Hepatic stellate cell (primary cell): ENCODE data around the gene GTF3C1.
A peak's percentile ranks its signal among the peaks of the same experiment; 100 is the strongest.
"Not testable (repeated sequence)": the region's sequence is repeated elsewhere in the genome, so short reads cannot be mapped to it uniquely, and the experiment has no call there.

Experiments used
- DNase-seq: peaks from one replicate; pipeline ENCODE4 v3.0.0; 2011; ENCODE audit warnings: low spot score

GTF3C1 gene

DNA sequence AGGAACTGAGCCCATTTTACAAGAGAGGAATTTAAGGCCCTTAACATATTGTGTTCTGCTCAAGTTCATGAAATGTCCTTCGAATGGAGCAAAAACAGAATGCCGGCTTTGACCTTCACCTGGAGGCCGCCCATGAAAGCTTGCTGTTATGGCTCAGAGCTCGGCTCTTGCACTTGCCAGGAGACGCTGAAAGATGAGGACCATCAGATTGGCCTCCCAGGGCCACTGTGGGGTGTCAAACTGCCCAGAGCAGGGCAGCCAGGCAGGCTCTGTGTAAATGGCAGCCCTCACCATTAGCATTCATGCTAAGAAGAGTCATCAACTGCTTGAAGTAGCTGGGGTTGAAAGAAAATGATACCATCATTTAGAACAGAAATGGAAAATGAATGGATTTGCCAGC lies 108.4 kb downstream of the GTF3C1 start:
- DNase-seq: no peak

DNA sequence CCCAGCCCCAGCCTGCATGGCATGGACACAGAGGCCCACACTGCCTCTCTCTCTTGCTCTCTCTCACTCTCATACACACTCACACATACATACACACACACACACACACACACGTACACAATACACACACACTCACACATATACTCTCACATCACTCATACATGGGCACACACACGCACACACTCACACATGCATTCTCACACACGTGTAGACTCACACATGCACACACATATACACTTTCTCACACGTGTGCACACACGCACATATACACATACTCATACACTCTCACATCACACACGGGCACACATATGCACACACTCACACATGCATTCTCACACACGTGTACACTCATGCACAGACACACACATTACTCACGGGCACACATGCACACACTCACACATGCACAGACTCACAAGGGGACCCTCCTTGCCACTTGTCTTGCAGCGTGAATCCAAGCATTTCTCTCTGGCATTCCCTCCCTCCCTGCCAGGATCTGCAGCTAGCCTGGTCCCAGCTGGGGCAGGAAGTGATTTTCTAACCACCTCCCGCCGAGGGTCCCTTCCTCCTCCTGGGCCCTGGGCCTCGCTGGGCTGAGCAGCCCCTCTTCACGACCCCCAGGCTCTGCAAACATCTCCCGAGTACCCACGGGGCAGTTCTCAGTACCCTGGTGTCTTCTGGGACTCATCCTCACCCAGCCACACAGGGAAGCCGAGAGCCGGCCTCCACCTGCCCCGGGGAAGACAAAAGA lies 110.3 kb downstream of the GTF3C1 start:
- DNase-seq: no peak

DNA sequence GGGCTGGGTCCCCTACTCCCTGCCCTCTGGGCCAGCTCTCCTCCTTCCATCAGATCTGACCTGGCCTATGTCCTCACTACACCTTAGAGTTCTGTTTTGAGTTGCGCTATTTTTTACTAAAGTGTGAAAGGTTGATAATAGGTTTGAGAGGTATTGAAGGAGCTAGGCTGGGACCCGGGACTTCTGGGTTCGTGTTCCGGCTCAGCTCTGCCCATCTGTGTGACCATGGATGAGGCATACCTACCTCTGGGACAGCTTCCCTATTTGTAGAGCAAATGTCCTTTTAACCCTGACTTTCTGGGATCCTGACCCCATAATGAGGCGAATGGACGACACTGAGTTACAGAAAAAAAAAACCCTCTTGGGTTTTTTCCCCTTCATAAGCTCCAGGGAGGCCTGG lies 111.8 kb downstream of the GTF3C1 start:
- DNase-seq: no peak

DNA sequence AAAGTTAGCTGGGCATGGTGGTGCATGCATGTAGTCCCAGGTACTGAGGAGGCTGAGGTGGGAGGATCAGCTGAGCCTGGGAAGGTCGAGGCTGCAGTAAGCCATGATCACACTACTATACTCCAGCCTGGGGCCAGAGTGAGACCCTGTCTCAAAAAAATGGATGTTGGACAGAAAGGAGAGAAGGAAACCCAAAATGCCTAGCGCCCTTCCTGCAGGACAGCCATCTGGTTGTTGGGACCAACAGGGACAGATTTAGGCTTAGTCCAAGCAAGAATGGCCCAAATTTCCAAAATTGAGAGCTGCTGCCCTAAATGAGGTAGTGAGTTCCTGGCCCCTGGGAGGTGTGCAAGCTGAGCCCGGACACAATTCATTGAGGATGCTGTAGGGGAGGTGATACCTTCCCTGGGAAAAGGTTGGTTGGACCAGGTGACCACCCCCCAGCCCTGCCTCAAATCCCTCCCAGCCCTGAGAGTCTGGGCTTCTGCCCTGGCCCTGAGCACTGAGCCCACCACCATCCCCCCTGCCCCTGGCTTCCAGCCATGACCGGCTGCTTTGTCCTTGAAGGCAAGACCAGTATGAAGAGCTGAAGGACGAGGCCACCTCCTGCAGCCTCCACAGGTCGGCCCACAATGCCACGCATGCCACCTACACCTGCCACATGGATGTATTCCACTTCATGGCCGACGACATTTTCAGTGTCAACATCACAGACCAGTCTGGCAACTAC lies 112.6 kb downstream of the GTF3C1 start:
- DNase-seq: no peak

DNA sequence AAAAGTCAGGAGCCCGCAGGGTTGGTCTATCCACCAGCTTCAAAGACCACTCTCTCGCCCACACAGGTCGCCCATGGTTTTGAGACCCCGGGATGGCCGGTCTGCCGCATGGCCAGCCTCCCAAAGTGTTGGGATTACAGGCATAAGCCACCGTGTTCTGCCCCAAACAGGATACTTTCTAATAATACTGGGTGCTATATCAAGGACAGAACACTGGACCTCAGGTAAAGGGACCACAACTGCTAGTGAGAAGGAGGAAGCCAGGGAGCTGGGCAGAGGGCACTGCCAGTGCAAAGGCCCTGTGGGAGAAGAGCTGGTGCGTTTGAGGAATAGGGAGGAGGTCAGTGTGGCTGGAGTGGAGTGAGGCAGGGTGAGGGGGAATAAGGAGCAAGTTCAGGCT lies 113.6 kb downstream of the GTF3C1 start:
- no peak for DNase-seq

DNA sequence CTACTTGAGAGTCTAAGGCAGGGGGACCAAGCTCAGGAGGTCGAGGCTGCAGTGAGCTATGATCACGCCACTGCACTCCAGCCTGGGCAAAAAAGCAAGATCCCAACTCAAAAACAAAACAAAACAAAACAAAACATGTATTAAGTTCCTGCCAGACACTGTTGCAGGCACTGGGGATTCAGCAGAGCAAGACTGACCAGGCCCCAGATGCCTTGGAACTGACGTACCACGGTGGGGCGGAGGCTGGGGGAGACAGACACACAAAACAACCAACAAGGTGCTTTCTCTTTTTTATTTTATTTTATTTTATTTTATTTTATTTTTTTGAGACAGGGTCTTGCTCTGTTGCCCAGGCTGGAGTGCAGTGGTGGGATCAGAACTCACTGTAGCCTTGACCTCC lies 114.6 kb downstream of the GTF3C1 start:
- not testable (repeated sequence) for DNase-seq

DNA sequence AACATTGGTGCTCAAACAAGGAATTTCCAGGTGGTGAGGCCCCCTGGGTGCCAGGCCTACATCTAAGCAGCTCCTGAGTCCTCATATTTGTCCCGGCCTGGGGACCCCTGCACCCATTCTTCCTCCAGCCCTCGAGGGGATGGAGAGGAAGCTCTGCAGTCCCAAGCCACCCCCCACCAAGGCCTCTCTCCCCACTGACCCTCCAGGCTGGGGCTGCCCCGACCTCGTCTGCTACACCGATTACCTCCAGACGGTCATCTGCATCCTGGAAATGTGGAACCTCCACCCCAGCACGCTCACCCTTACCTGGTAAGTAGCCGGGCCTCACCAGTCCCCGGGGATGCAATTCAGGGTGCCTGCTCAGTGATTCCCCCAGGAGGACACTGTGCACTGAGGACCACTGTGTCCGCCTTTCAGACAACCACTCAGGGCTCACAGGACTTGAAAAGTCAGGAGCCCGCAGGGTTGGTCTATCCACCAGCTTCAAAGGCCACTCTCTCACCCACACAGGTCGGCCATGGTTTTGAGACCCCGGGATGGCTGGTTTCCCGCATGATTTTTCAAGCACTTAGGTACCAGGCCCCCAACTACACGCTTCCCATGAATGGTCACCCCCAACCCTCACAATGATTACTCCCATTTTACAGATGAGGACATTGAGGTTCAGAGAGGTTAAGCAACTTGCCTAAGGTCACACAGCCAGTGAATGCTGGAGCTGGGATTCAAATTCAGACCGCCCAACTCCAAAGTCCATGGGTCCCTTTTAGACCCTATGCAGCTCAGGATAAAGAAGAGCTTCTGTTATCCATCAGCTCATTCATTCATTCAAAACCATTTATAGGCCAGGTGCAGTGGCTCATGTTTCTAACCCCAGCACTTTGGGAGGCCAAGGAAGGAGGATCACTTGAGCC lies 115.3 kb downstream of the GTF3C1 start:
- DNase-seq: no peak

DNA sequence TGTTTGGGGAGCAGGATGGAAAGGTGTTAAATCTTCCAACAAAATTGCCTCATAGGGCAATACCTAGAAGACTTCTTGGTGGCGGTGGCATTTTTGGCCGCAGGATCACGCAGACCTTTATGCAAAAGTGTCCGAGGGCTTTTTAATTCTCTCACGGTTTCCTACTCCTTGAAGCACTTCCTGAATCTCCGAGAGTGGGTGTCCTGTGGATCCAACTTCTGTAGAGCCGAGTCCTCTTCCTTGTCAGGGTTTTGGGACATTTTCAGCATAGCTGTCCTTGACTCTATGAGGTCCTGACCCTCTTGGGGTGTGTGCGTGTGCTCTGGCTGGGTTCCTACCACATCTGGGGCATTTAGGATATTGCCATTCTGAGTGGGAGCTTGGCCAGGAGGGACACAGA lies 116.1 kb downstream of the GTF3C1 start:
- no peak for DNase-seq

DNA sequence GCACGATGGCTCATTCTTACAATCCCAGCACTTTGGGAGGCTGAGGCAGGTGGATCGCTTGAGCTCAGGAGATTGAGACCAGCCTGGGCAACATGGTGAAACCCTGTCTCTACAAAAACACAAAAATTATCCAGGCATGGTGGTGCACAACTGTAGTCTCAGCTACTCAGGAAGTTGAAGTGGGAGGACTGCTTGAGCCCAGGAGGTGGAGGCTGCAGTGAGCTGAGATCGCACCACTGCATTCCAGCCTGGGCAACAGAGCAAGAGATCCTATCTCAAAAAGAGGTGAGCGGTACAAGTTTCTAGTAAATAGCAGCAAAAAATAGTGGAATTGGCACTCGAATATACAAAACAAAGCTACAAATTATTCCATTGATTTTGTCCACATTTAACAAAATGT lies 116.5 kb downstream of the GTF3C1 start:
- not testable (repeated sequence) for DNase-seq

DNA sequence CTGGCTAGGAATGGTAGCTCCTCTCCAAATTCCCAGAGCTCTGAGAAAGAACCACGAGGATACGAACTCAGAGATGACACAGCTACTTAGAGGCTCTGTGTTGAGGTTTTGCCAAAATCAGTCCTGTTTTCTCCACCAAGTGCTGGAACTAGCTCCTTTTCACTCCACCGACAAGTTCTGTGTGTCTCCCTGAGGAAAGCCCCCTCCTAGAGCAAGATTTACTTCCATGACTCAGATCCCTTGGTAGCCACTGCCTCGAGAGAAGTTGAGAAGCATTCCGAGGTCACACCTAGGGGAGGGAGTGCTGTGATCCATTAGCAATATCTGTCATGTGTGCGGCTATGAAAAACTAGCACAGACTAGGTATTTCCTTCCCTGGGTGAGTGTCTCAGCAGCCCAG lies 117.2 kb downstream of the GTF3C1 start:
- peak; percentile 79 for DNase-seq

DNA sequence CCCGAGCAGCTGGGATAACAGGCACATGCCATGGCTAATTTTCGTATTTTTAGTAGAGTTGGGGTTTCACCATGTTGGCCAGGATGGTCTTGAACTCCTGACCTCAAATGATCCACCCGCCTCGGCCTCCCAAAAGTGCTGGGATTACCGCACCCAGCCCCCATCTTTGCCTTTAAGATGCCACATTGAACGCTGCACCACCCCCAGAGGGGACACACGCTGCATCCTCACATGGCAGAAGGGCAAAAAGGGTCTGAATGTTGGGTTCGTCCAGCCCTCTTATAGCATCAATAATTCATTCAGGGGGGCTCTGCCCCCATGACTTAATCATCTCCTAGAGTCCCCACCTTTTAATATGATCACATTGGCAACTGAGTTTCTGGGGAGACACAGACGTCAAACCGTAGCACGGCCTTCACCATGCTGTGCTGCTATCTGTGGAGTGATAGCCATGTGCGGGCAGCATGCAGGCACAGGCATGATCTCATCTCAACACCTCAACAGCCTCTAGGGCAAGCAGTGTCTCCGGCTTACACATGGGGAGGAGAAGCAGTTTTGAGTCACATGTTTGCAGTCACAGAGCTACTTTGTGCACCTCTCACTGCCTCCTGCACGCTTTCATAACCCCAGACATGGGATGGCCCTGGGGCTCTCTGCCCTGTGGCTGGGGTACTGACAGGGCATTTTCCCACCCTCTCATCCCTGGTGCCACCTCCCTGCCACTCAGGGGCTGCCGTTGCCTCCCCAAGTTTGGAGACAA lies 117.8 kb downstream of the GTF3C1 start:
- DNase-seq: no peak

DNA sequence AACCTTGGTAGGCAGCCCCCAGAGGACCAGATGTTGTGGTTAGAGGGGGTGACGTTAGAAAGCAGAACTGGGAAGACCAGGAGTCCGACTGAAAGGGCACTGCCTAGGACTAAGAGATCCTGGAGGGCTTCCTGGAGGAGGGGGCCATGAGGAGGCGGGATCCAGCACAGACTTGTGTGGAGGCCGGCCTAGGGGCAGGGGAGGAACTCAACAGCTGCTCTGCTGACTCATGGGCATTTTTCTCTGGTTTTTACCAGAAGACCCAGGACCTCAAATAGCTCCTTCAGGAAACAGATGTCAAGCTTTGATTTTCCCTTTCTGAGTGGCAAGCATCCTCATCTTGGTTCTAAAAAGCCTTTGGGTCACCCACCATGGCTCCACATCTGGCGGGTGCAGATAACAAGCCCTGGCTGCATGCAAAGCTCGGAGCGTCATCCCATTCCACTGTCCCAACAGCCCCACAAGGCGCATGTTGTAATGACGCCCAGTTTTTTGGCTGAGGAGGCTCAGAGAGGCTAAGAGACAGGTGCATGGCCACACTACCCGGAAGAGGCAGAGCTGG lies 118.7 kb downstream of the GTF3C1 start:
- no peak for DNase-seq

DNA sequence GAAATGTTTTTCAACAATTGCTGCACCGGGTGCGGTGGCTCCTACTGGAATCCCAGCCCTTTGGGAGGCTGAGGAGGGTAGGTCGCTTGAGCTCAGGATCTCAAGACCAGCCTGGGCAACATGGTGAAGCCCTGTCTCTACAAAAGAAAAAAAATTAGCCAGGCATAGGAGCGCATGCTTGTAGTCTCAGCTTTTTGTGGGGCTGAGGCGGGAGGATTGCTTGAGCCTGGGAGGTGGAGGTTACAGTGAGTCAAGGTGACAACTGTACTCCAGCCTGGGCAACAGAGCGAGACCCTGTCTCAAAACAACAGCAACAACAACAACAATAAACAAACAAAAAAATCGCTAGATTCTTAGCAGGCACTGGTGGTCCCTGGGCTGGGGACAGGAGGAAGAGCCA lies 119.2 kb downstream of the GTF3C1 start:
- no peak for DNase-seq

DNA sequence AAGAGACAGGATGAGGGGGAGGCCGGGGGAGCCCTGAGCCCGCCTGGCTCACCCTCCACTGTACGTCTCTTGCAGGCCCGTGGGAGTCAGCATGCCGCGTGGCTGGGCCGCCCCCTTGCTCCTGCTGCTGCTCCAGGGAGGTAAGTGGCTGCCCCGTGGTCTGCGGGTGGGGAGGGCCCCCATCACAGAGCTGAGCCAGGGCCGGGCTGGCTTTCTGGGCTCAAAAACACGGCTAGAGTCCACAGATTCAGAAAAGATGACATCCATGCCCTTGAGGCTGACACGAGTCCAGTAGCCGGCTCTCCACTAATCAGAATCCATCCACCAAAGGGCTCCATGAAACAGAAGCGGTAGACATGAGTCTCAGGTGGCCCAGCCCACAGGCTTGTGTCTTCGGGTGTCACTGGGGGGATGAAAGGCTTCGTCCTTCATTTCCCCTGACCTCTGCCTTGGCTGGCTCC lies 119.7 kb downstream of the GTF3C1 start:
- DNase-seq: no peak

DNA sequence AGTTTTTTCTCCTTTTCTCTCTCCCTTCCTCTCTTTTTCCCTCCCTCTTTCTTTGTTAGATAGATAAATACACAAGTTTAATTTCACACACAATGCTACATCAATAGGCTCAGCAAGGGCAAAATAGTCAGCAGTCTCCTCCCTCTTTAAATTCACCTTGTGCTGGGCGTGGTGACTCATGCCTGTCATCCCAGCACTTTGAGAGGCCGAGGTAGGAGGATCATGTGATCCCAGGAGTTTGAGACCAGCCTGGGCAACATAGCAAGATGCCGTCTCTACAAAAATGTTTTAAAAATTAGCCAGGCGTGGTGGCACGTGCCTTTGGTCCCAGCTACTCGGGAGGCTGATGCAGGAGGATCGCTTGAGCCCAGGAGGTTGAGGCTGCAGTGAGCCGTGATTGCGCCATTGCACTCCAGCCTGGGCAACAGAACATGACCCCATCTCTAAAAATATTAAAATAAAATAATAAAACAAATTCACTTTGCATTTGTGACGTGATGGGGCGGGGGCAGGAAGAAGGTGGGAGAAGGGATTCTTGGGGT lies 120.3 kb downstream of the GTF3C1 start:
- DNase-seq: no peak

DNA sequence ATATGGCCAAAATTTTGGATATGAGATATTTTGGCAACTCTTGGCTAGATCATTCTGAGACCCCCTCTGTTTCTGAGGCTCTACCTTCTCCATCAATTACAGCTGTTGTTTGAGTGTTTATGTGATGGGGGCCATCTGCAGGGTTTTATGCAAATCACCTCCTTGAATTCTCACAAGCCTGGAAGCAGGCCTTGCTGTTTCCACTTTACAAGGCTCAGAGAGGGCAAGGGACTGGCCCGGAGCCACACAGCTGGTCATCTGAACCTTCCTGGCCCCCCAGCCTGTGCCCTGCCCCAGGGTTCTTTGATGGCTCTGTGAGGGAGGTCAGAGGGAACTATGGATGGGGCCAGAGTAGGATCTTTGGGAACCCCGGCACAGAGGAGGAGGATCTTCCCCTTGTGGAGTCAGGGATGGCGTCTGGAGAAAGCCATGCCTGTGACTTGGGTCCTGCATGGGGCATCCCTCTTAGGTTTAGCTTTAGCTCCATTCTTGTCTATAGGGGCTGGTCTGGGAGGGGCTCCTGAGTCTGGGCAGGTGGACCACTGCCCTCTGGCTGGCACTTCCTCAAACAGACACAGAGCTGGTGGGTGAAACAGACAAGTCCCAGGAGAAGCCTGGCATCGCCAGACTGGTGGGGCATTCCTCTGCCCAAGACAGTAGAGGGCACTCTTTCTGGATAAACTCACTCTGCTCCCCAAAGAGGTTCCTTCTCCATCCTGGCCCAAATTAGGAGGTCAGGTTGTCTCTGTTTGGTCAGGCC lies 121.5 kb downstream of the GTF3C1 start:
- DNase-seq: no peak

DNA sequence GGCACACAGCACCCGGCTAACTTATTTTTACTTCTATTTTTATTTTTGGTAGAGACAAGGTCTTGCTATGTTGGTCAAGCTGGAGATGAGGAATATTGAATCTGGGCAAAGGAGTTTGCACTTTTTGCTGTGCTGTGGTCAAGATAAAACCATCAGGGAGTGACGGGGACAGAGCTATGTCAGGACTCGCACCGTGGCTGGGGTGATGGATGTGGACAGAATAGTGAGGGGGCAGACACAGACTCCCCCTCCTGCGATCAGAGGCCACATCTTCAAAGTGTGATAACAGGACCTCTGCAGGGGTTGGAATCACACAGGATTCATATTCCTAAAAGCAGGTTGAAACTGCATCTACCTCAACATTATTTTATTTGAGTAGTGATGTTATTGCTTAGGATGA lies 122.2 kb downstream of the GTF3C1 start:
- DNase-seq: no peak

DNA sequence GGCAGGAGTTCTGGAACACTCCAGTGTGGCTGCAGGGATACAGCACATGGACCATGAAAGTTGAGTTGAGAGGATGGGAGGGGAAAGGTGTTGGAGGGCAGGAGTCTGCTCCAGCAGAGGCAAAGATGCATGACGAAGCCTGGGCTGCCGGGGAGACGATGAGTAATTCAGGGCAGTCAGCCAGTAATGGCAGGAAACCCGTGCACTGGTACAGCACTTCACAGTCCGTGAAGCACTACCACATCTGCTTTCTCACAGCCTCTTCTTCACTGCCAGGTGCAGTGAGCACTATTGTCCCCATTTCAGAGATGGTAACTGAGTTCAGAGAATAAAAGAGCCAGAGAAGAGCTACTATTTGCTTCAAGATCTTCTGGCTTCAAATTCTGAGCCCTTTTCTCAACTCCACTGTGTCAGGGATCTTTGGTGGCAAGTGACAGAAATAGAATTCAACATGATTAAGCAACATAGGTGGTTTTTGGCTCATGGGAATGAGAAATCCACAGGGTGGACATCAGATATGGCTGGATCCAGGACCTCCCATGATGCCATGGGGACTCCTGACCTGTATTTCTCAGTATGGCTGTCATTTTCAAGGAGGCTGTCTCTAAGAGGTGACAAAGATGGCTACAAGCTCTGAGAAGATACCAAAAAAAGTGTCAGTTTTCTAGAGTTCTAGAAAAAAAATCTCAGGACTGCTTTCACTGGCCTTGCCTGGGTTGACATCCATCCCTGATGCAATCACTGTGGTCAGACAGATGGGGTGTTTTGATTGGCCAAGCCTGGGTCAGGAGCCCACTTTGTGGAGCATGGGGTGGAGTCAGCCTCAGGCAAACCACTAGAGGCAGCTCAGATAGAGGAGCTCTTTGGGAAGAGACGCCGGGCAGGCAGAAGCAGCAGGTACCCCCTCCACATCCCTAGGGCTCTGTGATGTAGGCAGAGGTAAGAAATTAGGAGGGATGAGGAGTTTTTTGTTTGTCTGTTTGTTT lies 123.0 kb downstream of the GTF3C1 start:
- DNase-seq: peak; percentile 87

DNA sequence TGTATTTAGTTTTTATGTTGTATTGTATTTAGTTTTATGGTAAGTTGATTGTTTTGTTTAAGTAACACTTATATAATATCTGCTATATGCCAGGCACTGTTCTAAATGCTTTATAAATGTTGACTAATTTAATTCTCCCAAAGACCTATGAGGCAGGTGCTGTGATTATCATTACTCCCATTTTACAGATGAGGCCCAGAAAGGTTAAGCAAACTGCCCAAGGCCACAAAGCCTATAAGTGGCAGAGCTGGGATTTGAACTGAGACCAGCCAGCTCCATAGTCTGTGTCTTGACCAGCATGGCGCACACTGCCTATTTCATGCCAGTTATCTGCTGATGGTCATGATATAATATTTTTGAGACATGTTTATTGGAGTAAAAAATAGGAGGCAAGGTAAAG lies 123.8 kb downstream of the GTF3C1 start:
- no peak for DNase-seq
